WTC11 (cell line): Measurements from ENCODE around the gene TNNT1. TPM values are rescaled to one million over a fixed set of nuclear protein-coding genes. Genes with fewer than 3 reads are reported as not detected.
A peak's percentile ranks its signal among the peaks of the same experiment; 100 is the strongest.

ENCODE experiments used
- ATAC-seq: fragments of 200-7000 bp; cut with Tn5 transposase; 2 replicates; pipeline ENCODE4 v1.10.0; 2021; ENCODE audit warnings: mild to moderate bottlenecking, moderate library complexity
- CTCF ChIA-PET: fragments of 300-600 bp; sonication (Branson Sonifier 250); formaldehyde crosslinking; loops from one replicate; lab custom pipeline; 2021; ENCODE audit warnings: antibody characterized with exemption; lab: Charles Lee
- POLR2A ChIA-PET: fragments of 350-600 bp; sonication (Branson Sonifier 250); formaldehyde crosslinking; loops from one replicate; lab custom pipeline; 2021; ENCODE audit warnings: antibody characterized with exemption; lab: Charles Lee
- DNase-seq: peaks from one replicate; pipeline ENCODE4 v3.0.0; 2021; ENCODE audit warnings: low spot score
- H3K27ac Mint-ChIP-seq: 2 replicates; pipeline ENCODE4 v1.8.0; 2021; ENCODE audit warnings: mixed read lengths
- H3K27me3 Mint-ChIP-seq: 2 replicates; pipeline ENCODE4 v1.8.0; 2021; ENCODE audit warnings: low read depth, mild to moderate bottlenecking, moderate library complexity, mixed read lengths
- H3K36me3 Mint-ChIP-seq: 2 replicates; pipeline ENCODE4 v1.8.0; 2021; ENCODE audit warnings: mixed read lengths
- H3K4me1 Mint-ChIP-seq: 2 replicates; pipeline ENCODE4 v1.8.0; 2022; ENCODE audit warnings: mixed read lengths
- H3K4me3 Mint-ChIP-seq: 2 replicates; pipeline ENCODE4 v1.8.0; 2021; ENCODE audit warnings: mild to moderate bottlenecking, moderate library complexity, mixed read lengths
- H3K9me3 Mint-ChIP-seq: 2 replicates; pipeline ENCODE4 v1.8.0; 2021; ENCODE audit warnings: mixed read lengths
- ATF6 ChIP-seq: sonication (generic); formaldehyde crosslinking; IDR thresholded peaks from 2 replicates; pipeline ENCODE4 v1.8.1; 2023; ENCODE audit warnings: mild to moderate bottlenecking, missing genetic modification reagents
- CBFB ChIP-seq: sonication (generic); formaldehyde crosslinking; IDR thresholded peaks from 2 replicates; pipeline ENCODE4 v1.8.1; 2022; ENCODE audit warnings: mild to moderate bottlenecking, low read depth, missing genetic modification reagents
- CDX4 ChIP-seq: fragments of 250-450 bp; sonication (Bioruptor Pico); IDR thresholded peaks from 2 replicates; pipeline ENCODE4 v1.9.0; 2021; ENCODE audit warnings: moderate library complexity, mild to moderate bottlenecking, inconsistent platforms, borderline replicate concordance
- E2F4 ChIP-seq: sonication (generic); formaldehyde crosslinking; IDR thresholded peaks from 2 replicates; pipeline ENCODE4 v1.8.1; 2022; ENCODE audit warnings: low read depth, mild to moderate bottlenecking, moderate library complexity, missing genetic modification reagents, borderline replicate concordance
- ELF4 ChIP-seq: sonication (generic); formaldehyde crosslinking; IDR thresholded peaks from 2 replicates; pipeline ENCODE4 v1.8.1; 2022; ENCODE audit warnings: low read depth, mild to moderate bottlenecking, moderate library complexity, missing genetic modification reagents
- EMX1 ChIP-seq: fragments of 250-450 bp; sonication (Bioruptor Pico); IDR thresholded peaks from 2 replicates; pipeline ENCODE4 v1.8.0; 2021; ENCODE audit warnings: mild to moderate bottlenecking
- ERG ChIP-seq: fragments of 250-450 bp; sonication (Bioruptor Pico); IDR thresholded peaks from 2 replicates; pipeline ENCODE4 v1.8.0; 2021; ENCODE audit warnings: mild to moderate bottlenecking
- ETV6 ChIP-seq: sonication (generic); formaldehyde crosslinking; IDR thresholded peaks from 2 replicates; pipeline ENCODE4 v1.8.1; 2022; ENCODE audit warnings: mild to moderate bottlenecking, missing genetic modification reagents
- FOXK1 ChIP-seq: sonication (generic); formaldehyde crosslinking; IDR thresholded peaks from 2 replicates; pipeline ENCODE4 v1.8.0; 2022; ENCODE audit warnings: mild to moderate bottlenecking, moderate library complexity, missing genetic modification reagents
- FOXP1 ChIP-seq: sonication (generic); formaldehyde crosslinking; IDR thresholded peaks from 2 replicates; pipeline ENCODE4 v1.8.0; 2022; ENCODE audit warnings: missing genetic modification reagents, mild to moderate bottlenecking, moderate library complexity, borderline replicate concordance
- FOXP4 ChIP-seq: sonication (generic); formaldehyde crosslinking; IDR thresholded peaks from 2 replicates; pipeline ENCODE4 v1.8.0; 2022; ENCODE audit warnings: mild to moderate bottlenecking, missing genetic modification reagents
- GRHL2 ChIP-seq: fragments of 250-450 bp; sonication (Bioruptor Pico); IDR thresholded peaks from 2 replicates; pipeline ENCODE4 v1.8.0; 2022; ENCODE audit warnings: mild to moderate bottlenecking, moderate library complexity; ENCODE audit not compliant: insufficient replicate concordance, severe bottlenecking
- MYBL2 ChIP-seq: sonication (generic); formaldehyde crosslinking; IDR thresholded peaks from 2 replicates; pipeline ENCODE4 v1.8.1; 2023; ENCODE audit warnings: mild to moderate bottlenecking, moderate library complexity, missing genetic modification reagents
- OVOL2 ChIP-seq: fragments of 250-450 bp; sonication (Bioruptor Pico); IDR thresholded peaks from 2 replicates; pipeline ENCODE4 v1.9.0; 2021; ENCODE audit warnings: mild to moderate bottlenecking, borderline replicate concordance
- SOX15 ChIP-seq: fragments of 250-450 bp; sonication (Bioruptor Pico); IDR thresholded peaks from 2 replicates; pipeline ENCODE4 v1.9.0; 2021; ENCODE audit warnings: mild to moderate bottlenecking
- STAT6 ChIP-seq: sonication (generic); formaldehyde crosslinking; conservative IDR thresholded peaks from 2 replicates; pipeline ENCODE4 v1.8.1; 2023; ENCODE audit warnings: mild to moderate bottlenecking, low read depth, missing genetic modification reagents, moderate library complexity
- USF2 ChIP-seq: sonication (generic); formaldehyde crosslinking; IDR thresholded peaks from 2 replicates; pipeline ENCODE4 v1.8.1; 2023; ENCODE audit warnings: mild to moderate bottlenecking, missing genetic modification reagents, moderate library complexity
- ZBTB43 ChIP-seq: sonication (generic); formaldehyde crosslinking; IDR thresholded peaks from 2 replicates; pipeline ENCODE4 v1.8.1; 2023; ENCODE audit warnings: mild to moderate bottlenecking, missing genetic modification reagents
- total RNA-seq: library from RNA; stranded (reverse); gene quantifications from 3 replicates; pipeline ENCODE4 v1.2.3, GENCODE V29; 2021

TNNT1 gene
- total RNA-seq, 1 experiment from 2014 or later = 50.6 TPM

GRCh38 chr19:55119053-55119452 is 30.0 kb downstream of the TNNT1 start:
- no peaks in the 10 kb centered on the region for H3K36me3 Mint-ChIP-seq
- peaks cover 30% of the 10 kb centered on the region for H3K4me1 Mint-ChIP-seq
- H3K27me3 Mint-ChIP-seq = peaks cover 34% of the 10 kb centered on the region
- POLR2A ChIA-PET = interaction anchor here (0.5 to 1.1 kb wide), 3 partner anchors 28 to 218 kb away, joined by 3 to 5 read pairs (median 4); no protein-coding TSS in a partner anchor
- no peaks in the 10 kb centered on the region for H3K9me3 Mint-ChIP-seq
- peak overlapping the region; percentile 97 for H3K27ac Mint-ChIP-seq
- no peak for DNase-seq
- no peak for TF ChIP-seq FOXP1 (CRISPR knock-in tag)
- no peak for TF ChIP-seq SOX15 (CRISPR knock-in tag)
- TF ChIP-seq STAT6 (CRISPR knock-in tag) = no peak
- no peak for TF ChIP-seq FOXP4
- TF ChIP-seq E2F4 (CRISPR knock-in tag) = no peak
- no peak for TF ChIP-seq OVOL2 (CRISPR knock-in tag)
- no peak for TF ChIP-seq FOXK1 (CRISPR knock-in tag)
- TF ChIP-seq MYBL2 = no peak
- no peak for TF ChIP-seq ELF4 (CRISPR knock-in tag)
- no peak for TF ChIP-seq GRHL2 (CRISPR knock-in tag)
- no peak for TF ChIP-seq EMX1 (CRISPR knock-in tag)
- TF ChIP-seq ATF6 = no peak
- TF ChIP-seq, all 79 proteins: peak for 0
- peak overlapping the region; percentile 97 for H3K4me3 Mint-ChIP-seq
- CTCF ChIA-PET = interaction anchor here (0.6 to 4.3 kb wide), 13 partner anchors 14 to 513 kb away, joined by 3 to 28 read pairs (median 7); partner anchors contain the start of genes DNAAF3 and KMT5C
- ATAC-seq = no peak

- CTCF ChIA-PET = interaction anchor here (1.0 to 4.3 kb wide), 15 partner anchors 15 to 679 kb away, joined by 3 to 28 read pairs (median 7); partner anchors contain the start of genes DNAAF3 and KMT5C
- H3K27ac Mint-ChIP-seq = peak overlapping the region; percentile 97
- ATAC-seq = peak; percentile 52
- TF ChIP-seq ZBTB43 (CRISPR knock-in tag) (no peak), CDX4 (CRISPR knock-in tag) (no peak), FOXK1 (CRISPR knock-in tag) (no peak), CBFB (CRISPR knock-in tag) (peak; percentile 76; the same call in 1 of the 2 replicates), USF2 (CRISPR knock-in tag) (peak; percentile 34; the same call in 1 of the 2 replicates), ETV6 (CRISPR knock-in tag) (peak; percentile 56), FOXP4 (0 out of 2 replicates have a peak, but pooled peaks have one; percentile 54), ERG (CRISPR knock-in tag) (no peak)
These were observed 30.5 kb downstream of the TNNT1 start for GRCh38 chr19:55118401-55118991.

More at GRCh38 chr19:55118401-55118991, 30.5 kb downstream of the TNNT1 start:
- DNase-seq = peak; percentile 93
- Mint-ChIP-seq H3K9me3 (no peaks in the 10 kb centered on the region), H3K4me3 (peak overlapping the region; percentile 97), H3K27me3 (peaks cover 28% of the 10 kb centered on the region), H3K4me1 (peaks cover 29% of the 10 kb centered on the region), H3K36me3 (no peaks in the 10 kb centered on the region)
- POLR2A ChIA-PET = interaction anchor here (0.5 to 1.9 kb wide), 6 partner anchors 12 to 218 kb away, joined by 3 to 7 read pairs (median 4); no protein-coding TSS in a partner anchor
